Measurements from ENCODE around the gene MCM3. TPM values are rescaled to one million over a fixed set of nuclear protein-coding genes. Genes with fewer than 3 reads are reported as not detected.

The MCM3 gene
- total RNA-seq: 100 to 1,000 TPM; 184 to 240 (median 199) TPM

- no peak within 1 kb of the TSS for H3K4me3 Mint-ChIP-seq
- no peaks in the 10 kb centered on the region for H3K27me3 Mint-ChIP-seq (ENCODE audit: low read depth)
- DNase-seq: peak; percentile 90
- peaks cover 42% of the 10 kb centered on the region for H3K4me1 Mint-ChIP-seq (ENCODE audit: low read depth)
- peaks cover 31% of the 10 kb centered on the region for H3K36me3 Mint-ChIP-seq (ENCODE audit: insufficient read depth)
- peak; percentile 98 for ATAC-seq
- no peaks in the 10 kb centered on the region for H3K9me3 Mint-ChIP-seq
Measured at GRCh38 chr6:52284460-52285176, at the start of gene MCM3. TSS of gene MCM3 (minus strand) at chr6:52284742. CDS start at chr6:52284674, 68 bp downstream.

- Mint-ChIP-seq H3K9me3 (no peaks in the 10 kb centered on the region), H3K36me3 (ENCODE audit: insufficient read depth) (no peaks in the 10 kb centered on the region), H3K4me3 (peak overlapping the region; percentile 16), H3K4me1 (ENCODE audit: low read depth) (peaks cover 68% of the 10 kb centered on the region), H3K27me3 (ENCODE audit: low read depth) (no peaks in the 10 kb centered on the region)
- no peak for DNase-seq
- ATAC-seq: peak; percentile 42 to 59
Measured at GRCh38 chr6:52333840-52334200, 49.3 kb upstream of the MCM3 start.

- no peak for DNase-seq
- H3K9me3 Mint-ChIP-seq: no peaks in the 10 kb centered on the region
- no peaks in the 10 kb centered on the region for H3K27me3 Mint-ChIP-seq (ENCODE audit: low read depth)
- H3K4me1 Mint-ChIP-seq (ENCODE audit: low read depth): peaks cover 60% of the 10 kb centered on the region
- H3K4me3 Mint-ChIP-seq: no peak overlapping the region
- H3K36me3 Mint-ChIP-seq (ENCODE audit: insufficient read depth): no peaks in the 10 kb centered on the region
- ATAC-seq: no peak
Measured at GRCh38 chr6:52331793-52332457, 47.4 kb upstream of the MCM3 start.

- ATAC-seq (no peak), DNase-seq (no peak)
- Mint-ChIP-seq H3K27me3 (ENCODE audit: low read depth) (no peaks in the 10 kb centered on the region), H3K4me3 (no peak overlapping the region), H3K4me1 (ENCODE audit: low read depth) (peaks cover 49% of the 10 kb centered on the region), H3K36me3 (ENCODE audit: insufficient read depth) (no peaks in the 10 kb centered on the region), H3K9me3 (no peaks in the 10 kb centered on the region)
Measured at GRCh38 chr6:52330470-52330869, 45.9 kb upstream of the MCM3 start.

GRCh38 chr6:52328729-52329128 lies 44.2 kb upstream of the MCM3 start:
- no peaks in the 10 kb centered on the region for H3K36me3 Mint-ChIP-seq (ENCODE audit: insufficient read depth)
- no peak for DNase-seq
- H3K4me3 Mint-ChIP-seq: no peak overlapping the region
- H3K9me3 Mint-ChIP-seq: no peaks in the 10 kb centered on the region
- no peaks in the 10 kb centered on the region for H3K27me3 Mint-ChIP-seq (ENCODE audit: low read depth)
- H3K4me1 Mint-ChIP-seq (ENCODE audit: low read depth): peaks cover 31% of the 10 kb centered on the region
- no peak for ATAC-seq

GRCh38 chr6:52328303-52328662 lies 43.7 kb upstream of the MCM3 start:
- DNase-seq (no peak), ATAC-seq (no peak)
- H3K27me3 Mint-ChIP-seq (ENCODE audit: low read depth): no peaks in the 10 kb centered on the region
- no peaks in the 10 kb centered on the region for H3K9me3 Mint-ChIP-seq
- no peak overlapping the region for H3K4me3 Mint-ChIP-seq
- peaks cover 27% of the 10 kb centered on the region for H3K4me1 Mint-ChIP-seq (ENCODE audit: low read depth)
- H3K36me3 Mint-ChIP-seq (ENCODE audit: insufficient read depth): no peaks in the 10 kb centered on the region

- Mint-ChIP-seq H3K9me3 (no peaks in the 10 kb centered on the region), H3K27me3 (ENCODE audit: low read depth) (no peaks in the 10 kb centered on the region), H3K4me1 (ENCODE audit: low read depth) (peaks cover 16% of the 10 kb centered on the region), H3K4me3 (no peak overlapping the region), H3K36me3 (ENCODE audit: insufficient read depth) (no peaks in the 10 kb centered on the region)
- DNase-seq: no peak
- ATAC-seq: no peak
Measured at GRCh38 chr6:52326540-52327364, 42.2 kb upstream of the MCM3 start.

- ATAC-seq (no peak), DNase-seq (no peak)
- H3K4me1 Mint-ChIP-seq (ENCODE audit: low read depth): peaks cover 13% of the 10 kb centered on the region
- H3K9me3 Mint-ChIP-seq: no peaks in the 10 kb centered on the region
- no peak overlapping the region for H3K4me3 Mint-ChIP-seq
- no peaks in the 10 kb centered on the region for H3K36me3 Mint-ChIP-seq (ENCODE audit: insufficient read depth)
- H3K27me3 Mint-ChIP-seq (ENCODE audit: low read depth): no peaks in the 10 kb centered on the region
Measured at GRCh38 chr6:52325695-52326471, 41.3 kb upstream of the MCM3 start.

- DNase-seq (no peak), ATAC-seq (no peak)
- Mint-ChIP-seq H3K4me1 (ENCODE audit: low read depth) (peaks cover 10% of the 10 kb centered on the region), H3K27me3 (ENCODE audit: low read depth) (no peaks in the 10 kb centered on the region), H3K36me3 (ENCODE audit: insufficient read depth) (no peaks in the 10 kb centered on the region), H3K4me3 (no peak overlapping the region), H3K9me3 (no peaks in the 10 kb centered on the region)
Measured at GRCh38 chr6:52324189-52324588, 39.6 kb upstream of the MCM3 start.

- no peaks in the 10 kb centered on the region for H3K27me3 Mint-ChIP-seq (ENCODE audit: low read depth)
- ATAC-seq: peak in 1 of 2 donors; percentile 61
- DNase-seq: no peak
- no peak overlapping the region for H3K4me3 Mint-ChIP-seq
- peaks cover 16% of the 10 kb centered on the region for H3K4me1 Mint-ChIP-seq (ENCODE audit: low read depth)
- no peaks in the 10 kb centered on the region for H3K9me3 Mint-ChIP-seq
- H3K36me3 Mint-ChIP-seq (ENCODE audit: insufficient read depth): no peaks in the 10 kb centered on the region
Measured at GRCh38 chr6:52317841-52318581, 33.5 kb upstream of the MCM3 start.

GRCh38 chr6:52317211-52317610 lies 32.7 kb upstream of the MCM3 start:
- no peaks in the 10 kb centered on the region for H3K36me3 Mint-ChIP-seq (ENCODE audit: insufficient read depth)
- H3K4me3 Mint-ChIP-seq: no peak overlapping the region
- peaks cover 21% of the 10 kb centered on the region for H3K4me1 Mint-ChIP-seq (ENCODE audit: low read depth)
- DNase-seq (no peak), ATAC-seq (no peak)
- H3K9me3 Mint-ChIP-seq: no peaks in the 10 kb centered on the region
- H3K27me3 Mint-ChIP-seq (ENCODE audit: low read depth): no peaks in the 10 kb centered on the region

GRCh38 chr6:52314752-52315151 lies 30.2 kb upstream of the MCM3 start:
- DNase-seq: no peak
- ATAC-seq: no peak
- Mint-ChIP-seq H3K36me3 (ENCODE audit: insufficient read depth) (no peaks in the 10 kb centered on the region), H3K9me3 (peaks cover 3% of the 10 kb centered on the region), H3K4me1 (ENCODE audit: low read depth) (peaks cover 32% of the 10 kb centered on the region), H3K4me3 (no peak overlapping the region), H3K27me3 (ENCODE audit: low read depth) (no peaks in the 10 kb centered on the region)

- H3K27me3 Mint-ChIP-seq (ENCODE audit: low read depth): no peaks in the 10 kb centered on the region
- ATAC-seq (no peak), DNase-seq (no peak)
- H3K9me3 Mint-ChIP-seq: peaks cover 3% of the 10 kb centered on the region
- H3K4me1 Mint-ChIP-seq (ENCODE audit: low read depth): peaks cover 38% of the 10 kb centered on the region
- no peak overlapping the region for H3K4me3 Mint-ChIP-seq
- no peaks in the 10 kb centered on the region for H3K36me3 Mint-ChIP-seq (ENCODE audit: insufficient read depth)
Measured at GRCh38 chr6:52312461-52312860, 27.9 kb upstream of the MCM3 start.

Data from activated T-cell treated with anti-CD3 and anti-CD28 coated beads, Interleukin-2, amount 50 U/mL, for 4 hours (primary cell).